Gastrocnemius medialis (tissue), 4 donors: ENCODE data around the gene FAM8A1.

Experiments
- CTCF ChIP-seq, 5 experiments: fragments of 450-650 bp in 3 of 5; fragments of 200-600 bp in 2 of 5; sonication (generic) in 2 of 5; IDR thresholded peaks in 4 of 5; conservative IDR thresholded peaks in 1 of 5; 1 replicate in 4 of 5; 2 replicates in 1 of 5; pipeline ENCODE4 v1.5.1; 2016 to 2019; ENCODE audit warnings: antibody characterized with exemption in 5 of 5, mild to moderate bottlenecking in 3 of 5, moderate library complexity in 3 of 5
- POLR2A ChIP-seq, 2 donors: fragments of 450-650 bp; IDR thresholded peaks; one replicate each; pipeline ENCODE4 v1.6.1; 2017; ENCODE audit warnings: antibody characterized with exemption in 2 of 2, mild to moderate bottlenecking in 2 of 2, moderate library complexity in 2 of 2

GRCh38 chr6:17565399-17565798 is 34.7 kb upstream of the FAM8A1 start:
- no peak for TF ChIP-seq CTCF (IDR thresholded peaks at IDR 0.05 in 4 of 5, conservative IDR thresholded peaks at IDR 0.05 in 1 of 5)
- TF ChIP-seq POLR2A (IDR thresholded peaks at IDR 0.05), result no peak
